Colonic mucosa (tissue), 4 donors: ENCODE data around the gene RABGAP1L. TPM values are rescaled to one million over a fixed set of nuclear protein-coding genes. Genes with fewer than 3 reads are reported as not detected.

Experiments used
- DNase-seq: peaks from one replicate; pipeline ENCODE4 v3.0.0-alpha.2; 2020
- H3K27ac ChIP-seq: fragments of 200-600 bp; one replicate; pipeline ENCODE4 v1.8.0; 2021
- H3K27me3 ChIP-seq: fragments of 200-600 bp; one replicate; pipeline ENCODE4 v1.8.0; 2021
- H3K36me3 ChIP-seq: fragments of 200-600 bp; one replicate; pipeline ENCODE4 v1.8.0; 2021
- H3K4me1 ChIP-seq: fragments of 200-600 bp; one replicate; pipeline ENCODE4 v1.8.0; 2021; ENCODE audit warnings: mild to moderate bottlenecking
- H3K4me3 ChIP-seq: fragments of 200-600 bp; one replicate; pipeline ENCODE4 v1.8.0; 2021
- H3K9ac ChIP-seq, 2 donors: one replicate each; pipeline ENCODE4 v1.7.0; 2013; ENCODE audit warnings: control low read depth in 2 of 2, low read depth in 2 of 2, low read length in 2 of 2
- H3K9me3 ChIP-seq: fragments of 200-600 bp; one replicate; pipeline ENCODE4 v1.8.0; 2021
- intact Hi-C: fragments of 100-400 bp; cut with DNase I; formaldehyde crosslinking; loops from one replicate; pipeline ENCODE4 v1.14.1; 2022
- total RNA-seq, 2 donors: library from RNA; stranded (reverse); fragmentation: NEBNext Ultra II Directional in 1 of 2; extraction: Animal tissue kit (Norgen Biotek cat#: 25700) in 1 of 2; gene quantifications; one replicate each; pipeline ENCODE4 v1.2.1, GENCODE V29; 2021
- TF ChIP-seq, protein P1 (sequence below): fragments of 200-600 bp; IDR thresholded peaks from one replicate; pipeline ENCODE4 v1.8.0; 2022; ENCODE audit warnings: antibody characterized with exemption, mild to moderate bottlenecking
- donor health status: healthy.
- donor health status: DM: no; HTN: no; CAD: no.
- donor health status: DM: no; HTN: no; CAD: no.

The RABGAP1L gene
- total RNA-seq, 2 donors from 2014 or later: 50.3 to 87.0 TPM

DNA sequence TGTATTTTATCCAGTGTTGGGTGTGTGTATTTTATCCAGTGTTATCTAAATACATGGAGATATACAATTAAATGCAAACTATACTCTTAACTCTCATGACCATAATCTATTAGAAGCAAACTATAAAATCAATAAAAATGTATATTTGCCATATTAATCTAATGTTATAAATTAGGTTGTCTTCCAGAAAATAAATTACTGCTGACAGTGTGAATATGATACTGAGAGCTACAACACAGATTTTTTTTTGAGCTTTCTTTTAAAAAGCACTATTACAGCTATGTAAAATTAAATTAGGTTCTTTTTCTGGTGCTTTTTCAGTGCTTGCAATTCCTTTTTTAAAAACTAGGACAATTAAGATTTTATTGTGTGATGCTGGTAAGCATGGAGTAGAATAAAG lies 269.4 kb downstream of the RABGAP1L start:
- no peak for DNase-seq
- Histone ChIP-seq H3K4me3 (no peak overlapping the region), H3K9ac (no peak overlapping the region), H3K27ac (no peak overlapping the region), H3K36me3 (no peaks in the 10 kb centered on the region), H3K9me3 (no peaks in the 10 kb centered on the region), H3K4me1 (no peaks in the 10 kb centered on the region), H3K27me3 (no peaks in the 10 kb centered on the region)
- TF ChIP-seq, protein P1, sequence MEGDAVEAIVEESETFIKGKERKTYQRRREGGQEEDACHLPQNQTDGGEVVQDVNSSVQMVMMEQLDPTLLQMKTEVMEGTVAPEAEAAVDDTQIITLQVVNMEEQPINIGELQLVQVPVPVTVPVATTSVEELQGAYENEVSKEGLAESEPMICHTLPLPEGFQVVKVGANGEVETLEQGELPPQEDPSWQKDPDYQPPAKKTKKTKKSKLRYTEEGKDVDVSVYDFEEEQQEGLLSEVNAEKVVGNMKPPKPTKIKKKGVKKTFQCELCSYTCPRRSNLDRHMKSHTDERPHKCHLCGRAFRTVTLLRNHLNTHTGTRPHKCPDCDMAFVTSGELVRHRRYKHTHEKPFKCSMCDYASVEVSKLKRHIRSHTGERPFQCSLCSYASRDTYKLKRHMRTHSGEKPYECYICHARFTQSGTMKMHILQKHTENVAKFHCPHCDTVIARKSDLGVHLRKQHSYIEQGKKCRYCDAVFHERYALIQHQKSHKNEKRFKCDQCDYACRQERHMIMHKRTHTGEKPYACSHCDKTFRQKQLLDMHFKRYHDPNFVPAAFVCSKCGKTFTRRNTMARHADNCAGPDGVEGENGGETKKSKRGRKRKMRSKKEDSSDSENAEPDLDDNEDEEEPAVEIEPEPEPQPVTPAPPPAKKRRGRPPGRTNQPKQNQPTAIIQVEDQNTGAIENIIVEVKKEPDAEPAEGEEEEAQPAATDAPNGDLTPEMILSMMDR: no peak
- intact Hi-C loops: no loop called here

DNA sequence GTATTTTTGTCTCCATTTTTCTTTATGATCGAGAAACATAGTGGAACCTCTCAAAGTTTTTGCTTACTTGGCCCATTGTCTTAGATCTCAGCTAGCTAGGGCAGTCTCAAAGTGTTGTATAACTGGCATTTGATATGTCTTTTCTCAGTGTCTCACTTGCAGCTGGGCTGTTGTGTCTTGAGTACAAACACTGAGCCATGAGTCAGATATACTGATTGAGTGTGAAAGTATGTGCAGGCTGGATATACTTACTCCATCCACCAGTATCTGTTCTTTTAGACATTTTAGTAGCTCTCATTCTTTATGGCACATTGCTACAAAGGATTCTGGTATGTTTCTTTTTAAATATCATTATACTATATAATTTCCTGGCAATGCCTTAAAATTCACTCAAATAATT lies 274.1 kb downstream of the RABGAP1L start:
- intact Hi-C loops: no loop called here
- H3K4me1 ChIP-seq: no peaks in the 10 kb centered on the region
- H3K9ac ChIP-seq: no peak overlapping the region
- DNase-seq: no peak
- H3K4me3 ChIP-seq: no peak overlapping the region
- TF ChIP-seq, protein P1: no peak
- no peak overlapping the region for H3K27ac ChIP-seq
- H3K27me3 ChIP-seq: no peaks in the 10 kb centered on the region
- no peaks in the 10 kb centered on the region for H3K9me3 ChIP-seq
- H3K36me3 ChIP-seq: no peaks in the 10 kb centered on the region

DNA sequence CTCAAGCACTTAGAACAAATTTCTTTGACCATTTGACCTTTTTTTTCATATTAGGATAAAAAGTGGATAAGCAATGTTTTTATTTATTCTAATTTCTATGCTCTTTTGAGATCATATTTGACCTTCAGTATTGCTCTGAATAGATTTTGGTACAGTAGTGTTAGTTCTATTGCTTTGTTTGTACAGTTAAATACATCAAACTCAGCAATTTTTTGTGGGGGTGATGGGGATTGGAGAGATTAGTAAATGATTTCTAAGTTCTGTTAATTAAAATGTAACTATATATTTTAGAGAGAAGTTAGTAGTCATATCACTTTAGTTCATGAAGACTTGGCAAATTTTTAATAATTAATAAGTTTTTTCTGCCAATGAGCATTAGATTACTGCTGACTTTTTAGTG lies 286.0 kb downstream of the RABGAP1L start:
- H3K36me3 ChIP-seq: no peaks in the 10 kb centered on the region
- intact Hi-C loops: no loop called here

DNA sequence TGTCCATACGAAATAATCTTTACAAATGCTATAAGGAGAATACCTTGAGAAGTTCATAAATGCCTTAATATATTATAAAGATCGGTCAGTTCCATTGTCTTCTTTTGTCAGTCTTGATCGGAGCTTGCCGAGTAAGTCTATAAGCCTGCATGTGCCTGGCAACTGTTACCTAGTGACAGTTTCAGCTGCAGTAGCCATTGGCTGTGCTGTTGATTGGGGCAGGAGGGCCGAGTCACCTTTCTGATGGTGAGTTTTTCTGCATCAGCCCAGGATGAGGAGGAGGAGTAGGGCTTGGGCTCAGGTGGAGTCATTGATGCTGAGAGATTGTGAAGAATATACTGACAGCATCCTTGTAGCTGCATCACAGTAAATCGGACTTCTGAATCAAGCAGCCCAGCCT lies 286.5 kb downstream of the RABGAP1L start:
- intact Hi-C loops: no loop called here
- H3K36me3 ChIP-seq: no peaks in the 10 kb centered on the region
- no peak overlapping the region for H3K9ac ChIP-seq
- H3K27me3 ChIP-seq: no peaks in the 10 kb centered on the region
- no peak for DNase-seq
- TF ChIP-seq, protein P1: no peak
- no peaks in the 10 kb centered on the region for H3K4me1 ChIP-seq
- no peaks in the 10 kb centered on the region for H3K9me3 ChIP-seq
- H3K27ac ChIP-seq: no peak overlapping the region
- H3K4me3 ChIP-seq: no peak overlapping the region

More for the DNA sequence above, 286.0 kb downstream of the RABGAP1L start:
- H3K27ac ChIP-seq: no peak overlapping the region
- no peak overlapping the region for H3K4me3 ChIP-seq
- H3K9me3 ChIP-seq: no peaks in the 10 kb centered on the region
- TF ChIP-seq, protein P1: no peak
- no peak overlapping the region for H3K9ac ChIP-seq
- no peak for DNase-seq
- H3K4me1 ChIP-seq: no peaks in the 10 kb centered on the region
- H3K27me3 ChIP-seq: no peaks in the 10 kb centered on the region

DNA sequence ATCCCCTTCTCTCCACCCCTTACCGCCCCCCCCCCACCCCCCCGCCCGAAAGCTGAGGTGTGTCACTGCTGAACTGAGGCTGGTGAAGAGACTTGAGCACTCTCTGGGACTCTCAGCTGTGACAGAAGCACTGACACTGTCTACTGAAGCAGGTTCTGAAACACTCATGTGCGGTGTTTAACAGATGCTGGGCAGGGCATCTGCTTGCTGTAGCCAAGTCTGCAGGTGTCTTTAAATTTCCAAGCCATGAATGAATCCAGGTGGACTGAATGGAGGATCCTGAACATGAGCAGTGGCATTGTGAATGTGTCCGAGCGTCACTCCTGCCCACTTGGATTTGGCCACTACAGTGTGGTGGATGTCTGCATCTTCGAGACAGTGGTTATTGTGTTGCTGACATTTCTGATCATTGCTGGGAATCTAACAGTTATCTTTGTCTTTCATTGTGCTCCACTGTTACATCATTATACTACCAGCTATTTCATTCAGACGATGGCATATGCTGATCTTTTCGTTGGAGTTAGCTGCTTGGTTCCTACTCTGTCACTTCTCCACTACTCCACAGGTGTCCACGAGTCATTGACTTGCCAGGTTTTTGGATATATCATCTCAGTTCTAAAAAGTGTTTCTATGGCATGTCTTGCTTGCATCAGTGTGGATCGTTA lies 288.7 kb downstream of the RABGAP1L start, which contains the start of gene GPR52:
Gene GPR52 (plus strand): TSS at position 99 of the 665 bp plus-strand sequence. CDS start 148 bp downstream, at position 247.
- DNase-seq: no peak
- intact Hi-C loops: no loop called here
- no peaks in the 10 kb centered on the region for H3K27me3 ChIP-seq
- no peaks in the 10 kb centered on the region for H3K9me3 ChIP-seq
- TF ChIP-seq, protein P1: no peak
- H3K4me3 ChIP-seq: no peak within 1 kb of the TSS
- no peak within 1 kb of the TSS for H3K27ac ChIP-seq
- H3K4me1 ChIP-seq: no peaks in the 10 kb centered on the region
- no peak within 1 kb of the TSS for H3K9ac ChIP-seq
- no peaks in the 10 kb centered on the region for H3K36me3 ChIP-seq
